Lower lobe of right lung (tissue), 2 donors: ENCODE results near the gene DDX42. TPM values are rescaled to one million over a fixed set of nuclear protein-coding genes. Genes with fewer than 3 reads are reported as not detected.

Source experiments
- ATAC-seq, 2 donors: fragments of 200-7000 bp; cut with Tn5 transposase; one replicate each; pipeline ENCODE4 v1.9.1; 2020 to 2022; ENCODE audit warnings: mild to moderate bottlenecking in 2 of 2, moderate library complexity in 2 of 2
- DNase-seq: peaks from one replicate; pipeline ENCODE4 v3.0.0-alpha.2; 2020
- H3K27ac ChIP-seq: fragments of 200-600 bp; one replicate; pipeline ENCODE4 v1.8.0; 2022
- H3K27me3 ChIP-seq: fragments of 200-600 bp; one replicate; pipeline ENCODE4 v1.8.0; 2022; ENCODE audit warnings: low read depth
- H3K36me3 ChIP-seq: fragments of 200-600 bp; one replicate; pipeline ENCODE4 v1.8.0; 2022; ENCODE audit warnings: mild to moderate bottlenecking
- H3K4me1 ChIP-seq: fragments of 200-600 bp; one replicate; pipeline ENCODE4 v1.8.0; 2022
- H3K4me3 ChIP-seq: fragments of 200-600 bp; one replicate; pipeline ENCODE4 v1.8.0; 2022; ENCODE audit warnings: mild to moderate bottlenecking
- H3K9me3 ChIP-seq: fragments of 200-600 bp; one replicate; pipeline ENCODE4 v1.8.0; 2022
- CTCF ChIP-seq: fragments of 200-600 bp; IDR thresholded peaks from one replicate; pipeline ENCODE4 v1.8.0; 2022; ENCODE audit warnings: antibody characterized with exemption, mild to moderate bottlenecking
- intact Hi-C: fragments of 100-400 bp; cut with DNase I; formaldehyde crosslinking; loops from one replicate; pipeline ENCODE4 v1.11.0; 2022
- total RNA-seq: library from RNA; stranded (reverse); fragmentation: NEBNext Ultra II Directional; extraction: Animal tissue kit (Norgen Biotek cat#: 25700); gene quantifications from one replicate; pipeline ENCODE4 v1.2.1, GENCODE V29; 2021
- donor health status: DM: no; HTN: yes; CAD: no; lungs with severe emphysema.

DDX42 gene
- total RNA-seq, 1 donor from 2014 or later = 101 TPM

DNA sequence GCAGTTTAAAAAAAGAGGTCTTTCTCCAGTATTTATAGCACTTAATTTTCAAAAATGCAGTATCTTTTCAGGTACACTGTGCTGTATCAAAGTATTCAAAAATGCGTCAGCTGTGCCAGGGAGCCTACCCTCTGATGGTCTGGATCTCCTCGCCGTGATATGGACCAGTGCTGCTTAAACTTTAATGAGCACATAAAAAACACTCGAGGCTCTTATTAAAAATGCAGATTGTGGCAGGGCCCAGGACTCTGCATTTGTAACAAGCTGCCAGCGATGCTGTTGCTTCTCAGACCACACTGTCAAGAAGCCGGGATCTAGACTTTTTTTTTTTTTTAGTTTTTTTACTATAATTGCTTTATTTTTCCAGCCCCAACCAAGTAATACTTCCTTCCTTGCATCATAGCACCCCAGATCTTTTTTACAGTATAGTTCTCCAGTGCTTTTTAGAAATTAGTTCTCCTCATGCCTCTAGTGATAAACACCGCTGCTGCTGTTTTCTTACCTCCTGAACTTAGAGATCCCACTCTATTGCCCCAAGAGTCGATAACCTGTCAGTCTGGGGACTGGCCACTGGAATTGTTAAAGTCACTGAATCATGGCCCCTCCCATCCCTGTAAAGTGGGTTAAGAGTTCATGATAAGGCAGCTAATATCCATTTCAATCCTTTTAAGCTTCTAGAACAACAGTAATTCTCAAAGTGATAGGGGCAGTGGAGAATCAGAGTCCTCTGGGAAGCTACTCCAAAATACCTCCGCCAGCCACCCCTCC, 70.1 kb downstream of the DDX42 start:
- Histone ChIP-seq H3K27me3 (no peaks in the 10 kb centered on the region), H3K4me3 (peak overlapping the region; percentile 97), H3K27ac (peak overlapping the region; percentile 90), H3K36me3 (no peaks in the 10 kb centered on the region), H3K4me1 (peaks cover 42% of the 10 kb centered on the region), H3K9me3 (peaks cover 3% of the 10 kb centered on the region)
- no peak for ATAC-seq
- TF ChIP-seq CTCF = no peak
- intact Hi-C loops = no loop called here
- DNase-seq = no peak

- ATAC-seq (no peak), DNase-seq (no peak)
- Histone ChIP-seq H3K36me3 (no peaks in the 10 kb centered on the region), H3K4me1 (peaks cover 28% of the 10 kb centered on the region), H3K9me3 (peaks cover 3% of the 10 kb centered on the region), H3K4me3 (no peak overlapping the region), H3K27ac (no peak overlapping the region), H3K27me3 (no peaks in the 10 kb centered on the region)
- TF ChIP-seq CTCF = no peak
- intact Hi-C loops = no loop called here
Measured at GRCh38 chr17:63845509-63845908, 71.5 kb downstream of the DDX42 start.

GRCh38 chr17:63847525-63848249, 73.7 kb downstream of the DDX42 start:
- DNase-seq (no peak), ATAC-seq (no peak)
- H3K4me1 ChIP-seq = peaks cover 17% of the 10 kb centered on the region
- no peak overlapping the region for H3K4me3 ChIP-seq
- no peaks in the 10 kb centered on the region for H3K27me3 ChIP-seq
- no peaks in the 10 kb centered on the region for H3K36me3 ChIP-seq
- no peak for TF ChIP-seq CTCF
- intact Hi-C loops = no loop called here
- no peak overlapping the region for H3K27ac ChIP-seq
- peaks cover 3% of the 10 kb centered on the region for H3K9me3 ChIP-seq

DNA sequence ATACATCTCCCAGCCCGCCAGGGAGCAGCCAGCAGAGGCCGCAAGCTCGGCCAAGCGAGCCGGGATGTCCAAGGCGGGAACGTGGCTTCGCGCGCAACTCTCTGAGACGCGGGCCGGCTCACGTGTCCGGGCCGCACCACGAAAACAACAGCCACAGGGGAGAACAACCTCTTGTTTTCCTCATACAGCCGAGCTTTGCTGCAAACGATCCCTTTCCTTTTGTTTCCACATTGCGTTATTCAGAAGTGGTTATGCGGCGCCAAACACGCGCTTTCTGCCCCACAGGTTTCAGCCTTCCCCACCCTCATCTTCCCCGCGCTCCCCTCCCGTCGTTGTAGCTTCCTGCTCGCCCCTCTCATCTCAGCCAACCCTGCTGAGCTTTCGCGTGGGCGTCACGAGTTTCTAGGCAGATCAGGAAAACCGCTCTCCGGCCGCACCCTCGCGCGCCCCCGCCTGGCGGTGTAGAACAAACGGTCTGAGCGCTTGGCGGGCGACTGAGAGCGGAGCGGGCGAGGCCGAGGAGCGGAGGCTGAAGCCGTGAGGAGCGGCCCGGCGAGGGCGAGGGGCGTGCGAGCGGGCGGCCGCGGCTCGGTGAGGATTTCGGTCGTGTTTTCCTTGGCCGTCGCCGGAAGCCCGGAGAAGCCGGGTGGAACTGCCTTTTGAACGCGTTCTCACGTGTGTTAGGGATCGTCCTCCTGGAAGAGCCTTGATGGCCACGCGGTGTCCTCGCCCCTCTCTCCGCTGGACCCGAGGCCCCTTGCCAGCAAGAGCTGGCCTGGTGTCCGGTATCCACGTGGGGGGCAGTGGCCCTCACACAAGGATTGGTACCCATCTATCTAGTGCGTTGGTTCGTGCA, 75.1 kb downstream of the DDX42 start:
- Histone ChIP-seq H3K9me3 (peaks cover 3% of the 10 kb centered on the region), H3K27me3 (no peaks in the 10 kb centered on the region), H3K4me1 (peaks cover 10% of the 10 kb centered on the region), H3K36me3 (no peaks in the 10 kb centered on the region), H3K27ac (peak overlapping the region; percentile 78), H3K4me3 (peak overlapping the region; percentile 43)
- peak; percentile 54 for TF ChIP-seq CTCF
- DNase-seq (peak; percentile 95), ATAC-seq (peak; percentile 97)
- intact Hi-C loops = no loop called here

DNA sequence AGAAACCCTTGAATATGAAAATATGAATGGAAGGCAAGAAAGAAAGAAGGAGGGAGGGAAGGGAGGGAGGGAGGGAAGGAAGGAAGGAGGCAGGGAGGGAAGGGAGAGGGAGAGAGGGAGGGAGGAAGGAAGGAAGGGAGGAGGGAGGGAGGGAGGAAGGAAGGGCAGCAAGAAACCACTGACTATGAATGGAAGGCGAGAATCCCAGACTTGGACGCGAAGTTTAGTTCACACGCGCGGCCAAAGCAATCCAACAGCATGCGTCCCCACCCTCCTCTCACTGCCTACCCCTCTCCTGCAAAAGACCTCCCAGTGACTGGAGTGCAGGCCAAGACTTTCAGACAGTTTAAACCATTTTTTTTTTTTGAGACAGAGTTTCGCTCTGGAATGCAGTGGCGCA, 76.4 kb downstream of the DDX42 start:
- Histone ChIP-seq H3K4me3 (no peak overlapping the region), H3K27ac (no peak overlapping the region), H3K4me1 (peaks cover 8% of the 10 kb centered on the region), H3K36me3 (no peaks in the 10 kb centered on the region), H3K27me3 (no peaks in the 10 kb centered on the region), H3K9me3 (peaks cover 3% of the 10 kb centered on the region)
- no peak for TF ChIP-seq CTCF
- ATAC-seq (no peak), DNase-seq (no peak)
- intact Hi-C loops = no loop called here
